Measurements from ENCODE around the gene ITGA11.

ITGA11 gene

DNA sequence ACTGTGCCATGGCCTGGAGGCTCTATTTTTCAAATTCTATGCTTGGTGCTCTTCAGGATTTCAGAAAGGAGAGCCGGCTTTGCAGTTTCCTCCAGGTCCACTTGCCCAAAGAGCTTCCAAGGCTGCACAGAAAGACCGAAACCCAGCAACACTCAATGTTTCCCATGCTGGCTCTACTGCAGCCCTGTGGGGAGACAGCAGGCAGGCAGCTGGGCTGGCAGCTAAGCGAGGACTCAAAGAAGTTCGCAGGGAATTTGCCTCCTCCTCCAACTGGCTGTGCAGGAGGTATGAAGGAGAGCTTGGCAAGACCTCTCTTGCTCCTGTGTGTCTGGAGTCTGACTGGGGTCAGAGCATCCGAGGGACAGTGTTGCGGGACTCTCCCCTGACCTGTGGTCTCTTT is 17.4 kb upstream of the ITGA11 start:
- in situ Hi-C loops (cut with MboI; ENCODE audit: low sequenced_read_pairs), result no loop called here

DNA sequence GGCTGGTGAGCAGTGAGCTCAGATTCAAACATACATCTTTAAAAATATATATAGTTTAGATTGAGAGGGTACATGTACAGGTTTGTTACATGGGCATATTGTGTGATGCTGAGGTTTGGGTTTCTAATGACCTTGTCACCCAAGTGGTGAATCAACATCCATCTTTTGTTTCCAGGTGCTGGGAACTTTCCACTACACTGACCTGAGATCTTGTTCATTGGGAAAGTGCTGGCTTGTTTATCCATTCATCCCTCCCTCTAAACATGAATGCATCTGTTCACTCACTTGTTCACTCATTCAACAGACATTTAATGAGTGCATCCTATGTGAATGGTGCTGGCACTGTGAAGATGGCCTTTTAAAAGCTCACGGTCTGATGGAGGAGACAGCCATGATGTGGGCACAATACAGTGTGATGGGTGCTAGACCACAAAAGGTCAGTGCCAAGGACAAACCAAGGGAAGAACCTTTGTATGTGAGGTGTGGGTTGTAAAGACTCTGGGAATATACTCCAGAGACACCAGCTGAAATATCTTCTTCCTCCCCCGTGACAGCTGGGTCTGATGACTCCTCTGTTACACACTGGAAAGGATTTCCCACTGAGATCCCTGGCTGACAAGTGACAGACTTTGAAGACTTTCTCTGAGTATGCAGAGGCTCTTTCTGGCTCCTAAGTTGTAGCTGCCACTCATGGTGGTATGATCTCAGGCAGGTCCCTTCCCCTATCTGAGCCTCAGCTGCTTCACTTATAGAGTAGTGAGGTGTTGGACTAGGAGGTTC is 16.2 kb upstream of the ITGA11 start:
- in situ Hi-C loops (cut with MboI; ENCODE audit: low sequenced_read_pairs), result no loop called here

DNA sequence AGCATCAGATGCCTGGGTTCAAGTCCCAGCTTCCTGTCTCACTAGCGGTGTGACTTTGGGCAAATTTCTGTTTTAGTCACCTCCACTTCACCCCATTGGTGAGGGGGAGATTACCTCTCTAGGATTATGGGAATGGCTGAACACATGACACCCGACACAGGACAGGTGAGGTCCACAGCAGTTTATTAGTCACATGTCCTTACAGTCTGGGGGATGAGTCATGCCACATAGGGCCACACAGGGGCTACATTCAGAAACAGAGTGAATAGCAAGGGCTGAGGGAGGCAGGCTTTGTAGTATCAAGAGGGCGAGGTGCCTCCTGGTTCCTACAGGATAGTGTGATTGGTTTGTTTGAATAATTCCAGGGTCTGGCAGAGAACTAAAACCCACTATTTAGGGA is 15.2 kb upstream of the ITGA11 start:
- in situ Hi-C loops (cut with MboI; ENCODE audit: low sequenced_read_pairs), result no loop called here

DNA sequence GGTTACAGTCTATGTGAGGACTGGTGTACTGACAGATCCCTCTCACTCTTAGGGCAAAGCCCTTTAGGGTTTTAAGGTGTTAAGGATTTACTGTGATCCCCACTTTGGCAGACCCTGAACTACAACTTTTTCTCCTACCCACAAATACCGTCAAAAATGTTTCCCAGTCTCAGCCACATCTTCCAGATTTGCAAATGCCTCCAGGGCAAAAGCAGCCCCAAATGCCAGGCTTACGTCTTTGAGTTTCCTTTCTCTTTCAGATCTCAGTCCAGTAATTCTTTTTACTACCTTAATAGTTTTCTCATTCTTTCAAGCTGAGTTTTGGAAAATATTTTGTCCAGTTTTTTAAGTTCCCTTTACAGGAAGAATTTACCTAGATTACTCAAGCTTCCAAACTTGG is 13.4 kb upstream of the ITGA11 start:
- in situ Hi-C loops (cut with MboI; ENCODE audit: low sequenced_read_pairs), result no loop called here

DNA sequence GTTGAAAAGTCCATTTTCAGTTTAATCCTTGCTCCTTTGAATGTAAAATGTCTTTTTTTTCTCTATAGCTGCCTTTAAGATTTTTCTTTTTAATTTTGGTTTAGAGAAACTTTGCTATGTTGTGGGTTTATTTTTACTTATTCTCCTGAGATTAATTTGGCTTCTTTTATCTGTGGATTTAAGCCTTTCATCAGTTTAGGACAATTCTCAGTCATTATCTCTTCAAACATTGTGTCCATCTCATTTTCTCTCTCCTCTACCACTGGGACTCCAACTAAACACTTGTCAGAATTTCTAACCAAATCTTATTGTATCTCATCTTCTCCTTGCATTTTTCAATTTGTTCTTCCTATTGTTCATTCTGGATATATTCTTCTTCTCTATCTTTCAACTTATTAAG is 12.4 kb upstream of the ITGA11 start:
- in situ Hi-C loops (cut with MboI; ENCODE audit: low sequenced_read_pairs), result no loop called here

DNA sequence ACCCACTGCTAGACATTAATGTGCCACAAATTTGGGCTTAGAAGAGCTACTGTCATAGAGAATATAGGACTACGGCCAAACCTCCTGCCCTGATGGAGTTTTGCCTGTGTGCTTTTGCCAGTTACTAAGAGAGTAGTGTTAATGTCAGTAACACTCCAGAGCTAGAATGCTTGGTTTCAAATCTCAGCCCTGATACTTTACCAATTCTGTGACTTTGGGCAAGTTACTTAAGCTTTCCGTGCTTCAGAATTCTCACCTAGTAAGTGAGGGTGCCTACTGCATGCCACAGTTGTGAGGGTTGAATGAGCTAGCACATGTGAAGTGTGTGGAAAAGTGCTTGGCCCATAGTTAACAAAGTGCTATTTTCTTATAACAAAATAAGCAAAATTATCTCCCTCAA is 10.9 kb upstream of the ITGA11 start:
- in situ Hi-C loops (cut with MboI; ENCODE audit: low sequenced_read_pairs), result no loop called here

DNA sequence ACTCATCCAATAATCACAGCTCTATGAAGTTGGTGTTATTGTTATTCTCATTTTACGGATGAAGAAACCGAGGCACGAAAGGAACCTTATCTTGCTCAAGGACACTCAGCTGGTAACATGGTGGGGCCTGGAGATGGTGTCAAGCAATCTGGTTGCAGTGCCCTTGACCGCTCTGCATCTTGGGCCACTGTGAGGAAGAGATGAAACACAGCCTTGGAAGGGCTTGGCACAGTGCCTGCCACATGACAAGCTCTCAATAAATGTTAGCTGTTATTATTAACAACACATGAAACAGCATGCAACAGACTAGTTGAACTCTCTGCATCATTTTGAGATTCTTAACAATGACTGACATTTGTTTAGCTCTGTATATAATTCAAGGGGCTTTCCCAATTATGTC is 10.1 kb upstream of the ITGA11 start:
- in situ Hi-C loops (cut with MboI; ENCODE audit: low sequenced_read_pairs), result no loop called here

DNA sequence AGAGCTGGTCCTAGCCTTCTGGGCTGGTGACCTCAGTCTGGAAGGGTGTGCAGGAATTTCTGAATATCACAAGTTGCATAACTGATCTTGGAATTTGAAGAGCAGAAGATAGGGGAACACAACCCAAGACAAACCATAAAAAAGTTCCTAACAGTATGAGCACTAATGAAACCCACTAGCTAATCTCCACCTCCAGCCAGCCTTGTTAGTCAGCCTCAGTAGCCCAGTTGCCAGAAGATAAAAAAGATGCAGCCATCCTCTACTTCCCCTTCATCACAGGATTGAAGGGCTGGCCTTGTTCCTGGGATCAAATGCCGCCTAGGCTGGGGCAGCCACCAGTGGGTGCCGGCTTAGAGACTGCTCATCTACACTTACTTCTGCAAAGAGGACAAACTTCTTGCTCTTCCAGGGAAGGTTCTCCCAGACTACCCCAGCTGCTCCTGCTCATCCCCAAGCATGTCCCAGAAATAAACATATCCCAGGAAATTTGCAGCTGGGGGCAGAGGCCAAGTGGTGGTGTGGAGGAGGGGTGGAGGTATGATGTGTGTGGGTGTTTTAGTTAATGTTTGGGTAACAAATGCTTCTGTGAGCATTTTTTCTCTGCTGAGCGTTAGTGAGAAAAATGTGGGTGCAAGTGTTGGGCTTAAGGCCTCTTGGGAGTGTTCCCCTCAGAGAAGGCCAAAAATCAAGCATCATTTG is 9.2 kb upstream of the ITGA11 start:
- in situ Hi-C loops (cut with MboI; ENCODE audit: low sequenced_read_pairs), result no loop called here

DNA sequence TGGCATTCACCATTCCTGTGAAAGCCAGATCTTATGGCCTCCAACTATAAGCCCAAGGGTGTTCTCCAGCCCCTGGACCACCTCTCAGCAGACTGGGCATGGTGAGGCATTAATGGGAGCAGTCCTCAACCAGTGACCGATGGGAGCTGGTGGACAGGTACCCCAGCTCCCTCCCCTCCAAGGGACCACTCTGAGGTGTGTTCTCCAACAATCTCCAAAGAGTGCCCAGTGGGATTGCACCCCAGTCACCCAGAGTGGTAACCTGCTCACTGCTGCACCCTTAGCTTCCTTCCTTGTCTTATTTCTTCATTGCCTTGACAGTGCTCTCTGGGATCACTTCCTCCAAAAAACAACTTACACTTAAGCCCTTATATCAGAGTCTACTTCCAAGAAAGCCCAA is 8.2 kb upstream of the ITGA11 start:
- in situ Hi-C loops (cut with MboI; ENCODE audit: low sequenced_read_pairs), result no loop called here

DNA sequence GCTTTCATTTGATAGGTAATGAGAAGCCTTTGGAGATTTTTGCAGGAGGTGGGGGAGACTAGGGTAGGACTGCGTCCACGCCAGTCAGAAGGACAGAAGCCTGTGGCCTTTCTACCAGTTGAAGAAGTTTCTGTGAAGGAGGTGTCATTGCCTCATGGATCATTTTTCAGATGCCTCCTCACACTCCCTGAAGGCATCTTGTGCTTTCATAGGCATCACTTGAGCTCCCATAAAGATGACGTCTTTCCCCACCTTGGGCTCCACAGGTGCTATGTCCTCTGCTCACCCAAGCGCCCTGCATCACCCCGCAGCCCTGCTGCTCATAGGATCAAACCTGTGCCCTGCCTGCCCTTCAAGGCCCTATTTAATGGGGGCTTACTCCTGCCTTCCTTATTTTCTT is 7.5 kb upstream of the ITGA11 start:
- in situ Hi-C loops (cut with MboI; ENCODE audit: low sequenced_read_pairs), result no loop called here

DNA sequence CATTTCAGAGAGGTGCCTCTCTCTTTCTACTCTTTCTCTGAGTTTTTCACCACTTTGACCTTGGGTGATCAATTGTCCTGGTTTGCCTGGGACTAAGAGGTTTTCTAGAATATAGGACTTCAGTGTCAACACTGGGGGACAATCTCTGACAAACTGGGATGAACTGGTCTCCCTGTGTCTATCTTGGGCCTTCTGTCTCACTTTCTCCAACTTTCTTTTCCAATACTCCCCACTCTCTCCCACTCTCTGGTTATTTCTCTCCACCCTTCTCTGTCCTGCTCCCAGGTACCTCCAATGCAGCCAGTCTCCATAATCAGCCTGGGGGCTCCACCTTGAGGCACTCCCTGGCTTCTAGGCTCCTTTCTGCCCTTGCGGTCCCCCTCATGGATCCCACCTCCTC is 4.7 kb upstream of the ITGA11 start:
- in situ Hi-C loops (cut with MboI; ENCODE audit: low sequenced_read_pairs), result no loop called here

DNA sequence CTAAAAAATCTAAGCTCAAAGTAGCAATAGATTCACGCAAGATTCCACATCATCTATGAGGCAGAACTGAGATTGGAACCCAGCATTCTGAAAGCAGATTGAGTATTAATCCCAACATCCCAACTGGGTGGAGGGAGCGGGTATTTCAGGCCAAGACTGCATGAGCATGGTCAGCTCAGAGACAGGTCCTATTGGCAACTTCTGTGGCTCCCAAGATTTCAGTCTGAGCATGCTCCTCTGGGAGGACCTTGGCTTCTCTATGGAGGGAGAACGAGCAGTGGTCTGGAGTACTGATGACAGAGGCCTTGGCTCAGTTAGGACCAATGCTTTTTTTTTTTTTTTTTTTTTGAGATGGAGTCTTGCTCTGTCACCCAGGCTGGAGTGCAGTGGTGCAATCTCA is 4.0 kb upstream of the ITGA11 start:
- in situ Hi-C loops (cut with MboI; ENCODE audit: low sequenced_read_pairs), result no loop called here

DNA sequence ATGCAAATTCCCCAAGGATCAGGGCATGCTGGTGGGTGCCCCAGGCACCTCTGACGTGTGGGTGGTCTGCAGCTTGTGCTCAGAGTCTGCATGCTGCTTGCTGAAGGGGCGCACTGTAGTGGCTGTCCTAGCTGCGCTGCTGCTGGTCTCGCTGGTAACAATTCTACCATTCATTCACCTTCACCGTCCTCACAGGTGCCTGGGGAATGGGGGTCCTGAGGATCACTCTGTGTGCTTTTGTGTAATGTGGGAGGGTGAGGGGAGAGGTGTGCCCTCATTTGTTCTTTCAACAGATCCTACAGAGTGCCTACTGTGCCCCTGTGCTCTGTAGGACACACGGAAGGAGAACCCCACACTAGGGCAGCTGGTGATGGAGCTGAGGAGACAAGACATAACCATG is 2.1 kb upstream of the ITGA11 start:
- in situ Hi-C loops (cut with MboI; ENCODE audit: low sequenced_read_pairs), result no loop called here

DNA sequence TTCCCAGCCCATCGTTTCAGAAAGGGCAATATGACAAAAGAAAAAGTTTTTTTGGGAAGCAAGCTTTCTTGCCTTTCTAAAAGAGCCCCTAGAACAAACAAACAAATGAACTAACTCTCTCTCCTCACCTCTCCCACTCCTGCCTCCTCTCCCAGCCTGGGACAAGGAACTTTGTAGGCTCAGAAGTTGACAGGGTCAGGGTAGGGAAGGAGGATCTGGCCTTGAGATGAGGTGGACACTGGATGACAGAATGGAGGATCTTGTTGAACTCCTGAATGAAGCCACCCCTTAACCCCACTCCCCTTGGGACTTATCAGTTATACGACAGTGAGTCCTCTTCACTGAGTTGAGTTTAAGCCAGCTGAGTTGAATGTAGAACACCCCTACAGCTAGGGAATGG is 1.6 kb upstream of the ITGA11 start:
- in situ Hi-C loops (cut with MboI; ENCODE audit: low sequenced_read_pairs), result no loop called here

DNA sequence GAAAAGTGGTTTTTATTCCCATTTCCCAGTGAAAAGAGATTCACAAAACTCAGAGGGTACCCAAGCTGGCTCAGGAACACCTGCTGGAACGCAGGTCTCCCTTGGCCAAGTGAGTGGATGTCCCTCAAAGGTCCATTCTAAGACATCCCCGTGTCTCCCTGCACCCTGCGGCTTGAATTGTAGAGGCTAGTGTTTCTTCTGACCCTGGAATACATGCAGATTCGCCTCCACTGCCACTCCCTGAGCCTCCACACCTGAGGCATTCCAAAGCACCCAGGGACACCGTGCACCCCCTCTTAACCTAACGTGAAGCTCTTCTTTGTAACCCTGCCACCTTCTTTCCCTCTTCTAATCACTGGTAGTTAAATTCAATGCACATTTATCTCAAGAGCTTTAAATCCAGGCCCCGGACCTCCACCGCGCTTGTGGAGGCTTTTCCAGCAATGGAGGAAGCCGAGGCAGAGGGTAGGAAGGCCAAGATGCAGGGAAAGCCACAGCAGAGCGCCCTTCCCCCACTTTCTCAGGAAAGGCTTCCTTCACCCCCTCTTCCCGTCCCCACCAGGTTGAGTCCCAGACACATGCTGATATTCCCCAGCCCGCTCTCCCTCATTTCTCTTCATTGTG is 590 bp upstream of the ITGA11 start:
- in situ Hi-C loops (cut with MboI; ENCODE audit: low sequenced_read_pairs), result no loop called here

DNA sequence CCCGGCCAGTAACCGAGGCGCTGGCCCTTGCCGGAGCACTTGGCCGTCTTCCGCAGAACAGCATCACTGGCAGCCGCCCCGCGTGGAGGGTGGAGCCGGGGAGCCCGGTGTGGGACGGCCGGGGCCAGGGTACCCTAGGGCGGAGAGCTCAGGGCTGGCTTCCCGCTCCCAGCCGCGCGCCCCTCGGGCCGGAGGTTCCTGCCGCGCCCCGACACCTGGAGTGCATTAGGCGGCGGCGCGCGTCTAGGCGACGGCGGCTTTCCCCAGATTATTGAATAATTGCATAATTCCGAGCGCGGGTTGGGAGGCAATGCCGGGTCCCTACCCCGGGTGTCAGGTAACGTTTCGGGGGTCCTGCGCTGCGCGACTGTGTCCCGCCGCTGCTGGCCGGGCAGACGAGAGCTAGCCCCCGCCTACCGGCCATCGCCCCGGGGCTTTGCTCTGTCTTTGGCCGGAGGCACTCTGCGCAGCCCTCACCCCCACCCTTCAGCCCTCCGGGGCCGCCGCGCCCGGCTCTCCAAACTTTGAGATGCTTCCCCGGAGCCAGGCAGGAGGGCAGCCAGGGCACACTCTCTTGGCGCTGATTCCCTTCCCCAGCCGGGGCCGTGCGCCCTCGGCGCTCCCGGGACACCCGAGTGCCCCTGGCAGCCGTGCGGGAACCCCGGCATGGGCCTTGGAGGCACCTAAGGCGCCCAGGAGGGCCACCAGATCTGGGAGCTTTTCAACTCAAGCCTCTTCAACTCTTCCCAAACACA is 749 bp downstream of the ITGA11 start:
- in situ Hi-C loops (cut with MboI; ENCODE audit: low sequenced_read_pairs), result no loop called here

DNA sequence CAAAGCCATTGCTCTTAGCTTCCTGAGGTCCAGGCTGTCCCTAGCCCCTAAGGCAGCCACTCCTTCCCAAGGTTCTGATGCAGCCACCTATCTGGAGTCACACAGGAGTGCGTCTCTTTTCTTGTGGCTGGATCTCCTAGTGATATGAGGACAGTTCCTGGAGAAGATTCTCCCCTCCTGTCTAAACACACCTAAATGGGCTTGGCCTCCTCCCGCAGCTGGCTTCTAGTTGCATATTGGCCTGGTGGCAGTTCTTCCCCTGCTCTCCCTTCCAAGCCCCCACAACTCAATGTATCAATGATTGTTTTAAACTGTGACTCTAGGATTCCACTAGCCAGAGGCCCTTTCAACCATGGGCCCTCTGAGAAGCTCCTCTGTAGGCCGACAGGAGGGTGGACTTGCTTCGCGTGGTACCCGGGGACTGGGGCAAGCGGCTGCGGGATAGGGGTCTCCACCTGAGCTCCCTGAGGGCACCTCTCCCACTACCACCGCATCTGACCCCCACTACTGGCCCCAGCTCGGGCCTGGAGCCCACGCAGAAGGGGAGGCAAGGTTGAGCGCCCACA is 1.4 kb downstream of the ITGA11 start:
- in situ Hi-C loops (cut with MboI; ENCODE audit: low sequenced_read_pairs), result no loop called here

DNA sequence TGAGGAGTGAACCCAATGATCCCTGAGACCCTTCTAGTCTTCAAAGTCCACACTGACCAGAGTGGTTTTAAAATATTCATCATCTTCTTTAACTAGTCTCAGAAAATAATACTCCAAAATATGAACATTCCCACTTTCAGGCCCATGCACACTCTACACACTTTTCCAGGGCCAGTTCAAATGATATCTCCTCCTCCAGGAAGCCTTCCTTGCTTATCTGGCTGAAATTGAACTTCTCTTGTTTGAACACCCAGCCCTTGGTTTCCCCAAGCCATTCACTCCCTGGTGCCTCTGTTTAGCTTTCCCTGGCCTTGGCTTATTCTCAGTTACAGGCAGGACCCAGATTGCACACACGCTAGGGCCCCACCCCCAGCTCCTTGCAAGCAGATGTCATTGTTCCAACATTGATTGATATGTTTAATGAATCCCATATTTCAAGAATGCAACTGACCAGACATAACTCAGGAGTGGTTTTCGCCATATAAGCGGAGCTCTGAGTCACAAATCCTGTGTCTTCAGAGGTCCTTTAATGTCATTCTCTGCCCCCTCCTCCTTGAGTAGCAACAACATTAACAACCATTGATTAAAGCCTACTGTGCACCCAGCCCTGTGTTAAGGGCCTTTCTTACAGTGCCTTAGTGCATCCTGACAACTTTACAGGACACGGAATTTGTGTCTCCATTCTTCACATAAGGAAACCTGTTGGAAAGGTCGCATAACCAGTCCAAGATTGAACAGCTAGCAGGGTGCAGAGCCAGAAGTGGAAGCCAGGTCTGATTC is 2.1 kb downstream of the ITGA11 start:
- in situ Hi-C loops (cut with MboI; ENCODE audit: low sequenced_read_pairs), result no loop called here

DNA sequence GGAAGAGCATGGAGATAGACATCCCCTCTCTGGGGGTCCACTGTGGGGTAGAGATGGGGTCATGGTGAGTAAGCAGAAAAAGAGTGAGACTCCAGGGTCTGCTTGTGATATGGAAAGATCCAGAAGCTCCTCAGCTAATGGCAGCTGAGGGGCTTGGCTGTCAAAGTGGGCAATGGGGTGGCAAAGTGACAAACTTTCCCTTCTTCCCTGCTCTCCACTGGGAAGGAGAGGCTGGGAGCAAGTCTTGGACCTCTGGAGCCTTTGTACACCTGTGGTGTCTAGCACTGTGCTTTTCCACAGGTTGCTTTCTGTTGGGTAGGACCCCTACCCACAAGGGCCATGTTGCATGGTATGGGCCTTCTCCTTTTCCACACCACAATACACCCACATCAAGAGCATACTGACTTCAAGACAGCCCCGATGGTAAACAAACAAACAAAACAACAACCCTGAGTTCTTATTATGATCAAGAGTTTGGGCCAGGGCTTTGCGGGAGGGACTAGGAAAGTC is 3.5 kb downstream of the ITGA11 start:
- in situ Hi-C loops (cut with MboI; ENCODE audit: low sequenced_read_pairs), result no loop called here

DNA sequence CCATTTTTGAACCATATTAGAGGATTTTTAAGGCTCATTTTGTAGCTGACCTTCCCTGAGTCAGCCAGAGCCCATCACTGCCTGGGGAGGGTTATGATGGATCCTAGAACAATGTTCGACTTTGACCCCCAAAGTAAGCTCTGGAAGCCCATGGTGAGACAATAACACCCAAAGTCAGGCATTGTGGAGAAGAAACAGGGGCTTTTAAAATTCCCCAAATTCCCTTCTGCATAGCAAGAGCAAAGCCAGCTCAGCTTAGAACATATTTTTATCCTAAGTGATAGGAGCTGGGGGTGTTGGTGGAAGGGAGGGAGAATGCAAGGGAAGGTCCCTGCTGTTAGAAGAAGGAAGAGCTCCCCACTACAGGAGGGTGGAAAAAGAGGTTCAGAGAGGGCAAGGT is 4.0 kb downstream of the ITGA11 start:
- in situ Hi-C loops (cut with MboI; ENCODE audit: low sequenced_read_pairs), result no loop called here
